HFF-Myc (cell line): ENCODE measurements around the gene DHRS4.

Source experiments
- DNase-seq: peaks from one replicate; pipeline ENCODE4 v3.0.0-alpha.2; 2011; ENCODE audit warnings: low read depth; ENCODE audit errors: extremely low read depth
- H3K4me3 ChIP-seq: replicated peaks from 2 replicates; pipeline ENCODE4 v1.5.1; 2011; ENCODE audit warnings: low read depth, mild to moderate bottlenecking, control low read depth, low read length
- CTCF ChIP-seq: IDR thresholded peaks from 2 replicates; pipeline ENCODE4 v1.5.1; 2012; ENCODE audit warnings: mild to moderate bottlenecking, low read depth, low read length, control low read depth; ENCODE audit errors: missing control alignments

Gene DHRS4

GRCh38 chr14:23922545-23922944 lies 31.0 kb upstream of the DHRS4 start:
- no peak overlapping the region for H3K4me3 ChIP-seq
- DNase-seq = no peak
- TF ChIP-seq CTCF = no peak

GRCh38 chr14:23925523-23926075 lies 28.0 kb upstream of the DHRS4 start:
- no peak for DNase-seq
- H3K4me3 ChIP-seq = no peak overlapping the region
- no peak for TF ChIP-seq CTCF

- no peak for TF ChIP-seq CTCF
- no peak overlapping the region for H3K4me3 ChIP-seq
- no peak for DNase-seq
These were observed 27.0 kb upstream of the DHRS4 start for GRCh38 chr14:23926543-23926942.

- TF ChIP-seq CTCF = no peak
- no peak for DNase-seq
- H3K4me3 ChIP-seq = no peak overlapping the region
These were observed 24.4 kb upstream of the DHRS4 start for GRCh38 chr14:23929136-23929535.

- H3K4me3 ChIP-seq = no peak overlapping the region
- peak; percentile 96 for TF ChIP-seq CTCF
- peak; percentile 50 for DNase-seq
These were observed 23.7 kb upstream of the DHRS4 start for GRCh38 chr14:23929822-23930294.

GRCh38 chr14:23930742-23931141 lies 22.8 kb upstream of the DHRS4 start:
- no peak for DNase-seq
- TF ChIP-seq CTCF = no peak
- H3K4me3 ChIP-seq = no peak overlapping the region

GRCh38 chr14:23931721-23932289 lies 21.8 kb upstream of the DHRS4 start:
- no peak for TF ChIP-seq CTCF
- no peak for DNase-seq
- no peak overlapping the region for H3K4me3 ChIP-seq
